Measurements from ENCODE around the gene DCAF8.

The DCAF8 gene

GRCh38 chr1:160219062-160219929 is 43.1 kb downstream of the DCAF8 start:
- TF ChIP-seq CTCF (IDR thresholded peaks at IDR 0.05; ENCODE audit: low read depth, low read length) = peak; percentile 89
- Histone ChIP-seq H3K36me3 (peaks cover 97% of the 10 kb centered on the region), H3K4me3 (ENCODE audit: low read depth, low read length) (no peak overlapping the region), H3K27ac (0 out of 2 replicates have a peak overlapping the region, but pooled peaks have one; percentile 11), H3K9me3 (ENCODE audit: severe bottlenecking) (no peaks in the 10 kb centered on the region), H3K27me3 (ENCODE audit: insufficient read depth, low read depth, severe bottlenecking) (no peaks in the 10 kb centered on the region)
- peak; percentile 87 for DNase-seq

GRCh38 chr1:160217481-160218051 is 44.8 kb downstream of the DCAF8 start:
- Histone ChIP-seq H3K9me3 (ENCODE audit: severe bottlenecking) (no peaks in the 10 kb centered on the region), H3K27ac (no peak overlapping the region), H3K27me3 (ENCODE audit: insufficient read depth, low read depth, severe bottlenecking) (no peaks in the 10 kb centered on the region), H3K4me3 (ENCODE audit: low read depth, low read length) (no peak overlapping the region), H3K36me3 (peaks cover 96% of the 10 kb centered on the region)
- no peak for DNase-seq
- no peak for TF ChIP-seq CTCF (IDR thresholded peaks at IDR 0.05; ENCODE audit: low read depth, low read length)

- Histone ChIP-seq H3K36me3 (peaks cover 98% of the 10 kb centered on the region), H3K27ac (no peak overlapping the region), H3K4me3 (ENCODE audit: low read depth, low read length) (no peak overlapping the region), H3K27me3 (ENCODE audit: insufficient read depth, low read depth, severe bottlenecking) (no peaks in the 10 kb centered on the region), H3K9me3 (ENCODE audit: severe bottlenecking) (no peaks in the 10 kb centered on the region)
- no peak for TF ChIP-seq CTCF (IDR thresholded peaks at IDR 0.05; ENCODE audit: low read depth, low read length)
- no peak for DNase-seq
These were observed 46.0 kb downstream of the DCAF8 start for GRCh38 chr1:160216301-160216700.

- no peak for TF ChIP-seq CTCF (IDR thresholded peaks at IDR 0.05; ENCODE audit: low read depth, low read length)
- H3K36me3 ChIP-seq = peaks cover 97% of the 10 kb centered on the region
- no peak for DNase-seq
These were observed 47.7 kb downstream of the DCAF8 start for GRCh38 chr1:160214481-160215140.

GRCh38 chr1:160211046-160211790 is 51.1 kb downstream of the DCAF8 start:
- no peak for TF ChIP-seq CTCF (IDR thresholded peaks at IDR 0.05; ENCODE audit: low read depth, low read length)
- no peak overlapping the region for H3K4me3 ChIP-seq (ENCODE audit: low read depth, low read length)
- H3K27ac ChIP-seq = peak overlapping the region; percentile 88
- no peaks in the 10 kb centered on the region for H3K9me3 ChIP-seq (ENCODE audit: severe bottlenecking)
- peaks cover 93% of the 10 kb centered on the region for H3K36me3 ChIP-seq
- no peaks in the 10 kb centered on the region for H3K27me3 ChIP-seq (ENCODE audit: insufficient read depth, low read depth, severe bottlenecking)
- DNase-seq = peak; percentile 55

More at GRCh38 chr1:160214481-160215140, 47.7 kb downstream of the DCAF8 start:
- H3K27me3 ChIP-seq (ENCODE audit: insufficient read depth, low read depth, severe bottlenecking) = no peaks in the 10 kb centered on the region
- H3K9me3 ChIP-seq (ENCODE audit: severe bottlenecking) = no peaks in the 10 kb centered on the region
- no peak overlapping the region for H3K4me3 ChIP-seq (ENCODE audit: low read depth, low read length)
- no peak overlapping the region for H3K27ac ChIP-seq

All from WERI-Rb-1 (cell line).